ENCODE data around the gene MGAT4B. TPM values are rescaled to one million over a fixed set of nuclear protein-coding genes. Genes with fewer than 3 reads are reported as not detected.

The MGAT4B gene
- polyA plus RNA-seq, 2 of the 4 experiments (the other 2 are of a cell fraction): 57.4 to 166 TPM

- TF ChIP-seq, protein P1, sequence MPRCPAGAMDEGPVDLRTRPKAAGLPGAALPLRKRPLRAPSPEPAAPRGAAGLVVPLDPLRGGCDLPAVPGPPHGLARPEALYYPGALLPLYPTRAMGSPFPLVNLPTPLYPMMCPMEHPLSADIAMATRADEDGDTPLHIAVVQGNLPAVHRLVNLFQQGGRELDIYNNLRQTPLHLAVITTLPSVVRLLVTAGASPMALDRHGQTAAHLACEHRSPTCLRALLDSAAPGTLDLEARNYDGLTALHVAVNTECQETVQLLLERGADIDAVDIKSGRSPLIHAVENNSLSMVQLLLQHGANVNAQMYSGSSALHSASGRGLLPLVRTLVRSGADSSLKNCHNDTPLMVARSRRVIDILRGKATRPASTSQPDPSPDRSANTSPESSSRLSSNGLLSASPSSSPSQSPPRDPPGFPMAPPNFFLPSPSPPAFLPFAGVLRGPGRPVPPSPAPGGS (IDR thresholded peaks at IDR 0.05): peak; percentile 98
- TF ChIP-seq SMC3 (IDR thresholded peaks at IDR 0.05) (no peak), RNF2 (IDR thresholded peaks at IDR 0.05; ENCODE audit: borderline replicate concordance, low read depth) (no peak), HOXB5 (CRISPR knock-in tag; IDR thresholded peaks at IDR 0.05) (peak; percentile 19), RCOR1 (IDR thresholded peaks at IDR 0.05; ENCODE audit: low read depth, low read length) (no peak), CTCF (IDR thresholded peaks at IDR 0.05) (no peak), MAX (IDR thresholded peaks at IDR 0.05) (0 out of 2 replicates have a peak, but pooled peaks have one; percentile 75), MAZ (IDR thresholded peaks at IDR 0.05; ENCODE audit: borderline replicate concordance, low read depth, low read length) (no peak), MYC (IDR thresholded peaks at IDR 0.05; ENCODE audit: borderline replicate concordance, low read length) (no peak; the same call in none of the 2 replicates), REST (IDR thresholded peaks at IDR 0.05) (no peak), PBX3 (IDR thresholded peaks at IDR 0.05) (peak; percentile 89), GATA3 (IDR thresholded peaks at IDR 0.05; ENCODE audit: borderline replicate concordance) (peak; percentile 89), RFX5 (IDR thresholded peaks at IDR 0.05) (no peak), ZC3H11A (IDR thresholded peaks at IDR 0.05) (no peak), CBX2 (IDR thresholded peaks at IDR 0.05; ENCODE audit: borderline replicate concordance, low read depth) (no peak), TFCP2L1 (CRISPR knock-in tag; IDR thresholded peaks at IDR 0.05) (no peak; the same call in 1 of the 2 replicates), NPAS2 (CRISPR knock-in tag; IDR thresholded peaks at IDR 0.05; ENCODE audit: borderline replicate concordance) (no peak), CHD2 (IDR thresholded peaks at IDR 0.05; ENCODE audit: low read length, partially characterized antibody) (peak; percentile 68)
- TF ChIP-seq, protein P2, sequence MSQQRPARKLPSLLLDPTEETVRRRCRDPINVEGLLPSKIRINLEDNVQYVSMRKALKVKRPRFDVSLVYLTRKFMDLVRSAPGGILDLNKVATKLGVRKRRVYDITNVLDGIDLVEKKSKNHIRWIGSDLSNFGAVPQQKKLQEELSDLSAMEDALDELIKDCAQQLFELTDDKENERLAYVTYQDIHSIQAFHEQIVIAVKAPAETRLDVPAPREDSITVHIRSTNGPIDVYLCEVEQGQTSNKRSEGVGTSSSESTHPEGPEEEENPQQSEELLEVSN (IDR thresholded peaks at IDR 0.05; ENCODE audit: borderline replicate concordance, low read depth): peak; percentile 66
Observed at GRCh38 chr5:179818746-179819295, 12.2 kb upstream of the MGAT4B start (continued).
